Measurements from ENCODE around the gene SBNO1. TPM values are rescaled to one million over a fixed set of nuclear protein-coding genes. Genes with fewer than 3 reads are reported as not detected.
A peak's percentile ranks its signal among the peaks of the same experiment; 100 is the strongest.

Gene SBNO1
- total RNA-seq, 1 donor from 2014 or later = 50.4 TPM

- no peak for FAIRE-seq
- peak overlapping the region; percentile 97 for H3K27ac Mint-ChIP-seq (ENCODE audit: unreplicated experiment)
- H3K4me1 ChIP-seq (ENCODE audit: insufficient read depth, low read length) = peaks cover 35% of the 10 kb centered on the region
- DNase-seq (ENCODE audit: low read depth) = peak; percentile 20
- H3K9ac ChIP-seq (ENCODE audit: low read length) = peak overlapping the region; percentile 97
- no peaks in the 10 kb centered on the region for H3K9me3 Mint-ChIP-seq (ENCODE audit: unreplicated experiment)
- peak overlapping the region; percentile 97 for H3K4me3 Mint-ChIP-seq (ENCODE audit: unreplicated experiment)
- H4K20me1 ChIP-seq (ENCODE audit: insufficient read depth, low read length) = peaks cover 40% of the 10 kb centered on the region
- H3K36me3 ChIP-seq (ENCODE audit: insufficient read depth, low read length) = peaks cover 5% of the 10 kb centered on the region
- no peaks in the 10 kb centered on the region for H3K27me3 Mint-ChIP-seq (ENCODE audit: low read depth, unreplicated experiment)
- peak overlapping the region; percentile 100 for H3K4me2 ChIP-seq (ENCODE audit: low read length)
- peak overlapping the region; percentile 97 for H3K4me3 ChIP-seq (ENCODE audit: insufficient read depth, low read depth, low read length)
- H3K79me2 ChIP-seq (ENCODE audit: insufficient read depth, low read length) = peaks cover 60% of the 10 kb centered on the region
- H3K4me1 Mint-ChIP-seq (ENCODE audit: low read depth, unreplicated experiment) = peaks cover 5% of the 10 kb centered on the region
- no peaks in the 10 kb centered on the region for H3K27me3 ChIP-seq (ENCODE audit: insufficient read depth, low read length)
- H3K27ac ChIP-seq (ENCODE audit: low read depth, low read length) = peak overlapping the region; percentile 88
- H2AFZ ChIP-seq (ENCODE audit: low read depth, low read length) = peak overlapping the region; percentile 62
- H3K36me3 Mint-ChIP-seq (ENCODE audit: low read depth, unreplicated experiment) = peaks cover 4% of the 10 kb centered on the region
- TF ChIP-seq CTCF (IDR thresholded peaks at IDR 0.05; ENCODE audit: insufficient read depth, low read depth, low read length) (no peak), EZH2 (IDR thresholded peaks at IDR 0.05; ENCODE audit: insufficient read depth, low read length) (no peak)
- H3K9me3 ChIP-seq (ENCODE audit: insufficient read depth, low read depth, low read length) = no peaks in the 10 kb centered on the region
These were observed 94.2 kb downstream of the SBNO1 start for GRCh38 chr12:123270214-123271000.

- H3K4me2 ChIP-seq (ENCODE audit: low read length) = peak overlapping the region; percentile 100
- H3K27ac ChIP-seq (ENCODE audit: low read depth, low read length) = peak overlapping the region; percentile 88
- Mint-ChIP-seq H3K4me1 (ENCODE audit: low read depth, unreplicated experiment) (peaks cover 5% of the 10 kb centered on the region), H3K9me3 (ENCODE audit: unreplicated experiment) (no peaks in the 10 kb centered on the region), H3K4me3 (ENCODE audit: unreplicated experiment) (peak overlapping the region; percentile 97), H3K27ac (ENCODE audit: unreplicated experiment) (peak overlapping the region; percentile 97), H3K36me3 (ENCODE audit: low read depth, unreplicated experiment) (peaks cover 4% of the 10 kb centered on the region), H3K27me3 (ENCODE audit: low read depth, unreplicated experiment) (no peaks in the 10 kb centered on the region)
- DNase-seq (ENCODE audit: low read depth) (no peak), FAIRE-seq (no peak)
- peaks cover 45% of the 10 kb centered on the region for H4K20me1 ChIP-seq (ENCODE audit: insufficient read depth, low read length)
- H3K4me1 ChIP-seq (ENCODE audit: insufficient read depth, low read length) = peaks cover 35% of the 10 kb centered on the region
- H3K79me2 ChIP-seq (ENCODE audit: insufficient read depth, low read length) = peaks cover 66% of the 10 kb centered on the region
- peak overlapping the region; percentile 97 for H3K9ac ChIP-seq (ENCODE audit: low read length)
- H3K9me3 ChIP-seq (ENCODE audit: insufficient read depth, low read depth, low read length) = no peaks in the 10 kb centered on the region
- no peaks in the 10 kb centered on the region for H3K27me3 ChIP-seq (ENCODE audit: insufficient read depth, low read length)
- TF ChIP-seq EZH2 (IDR thresholded peaks at IDR 0.05; ENCODE audit: insufficient read depth, low read length) (no peak), CTCF (IDR thresholded peaks at IDR 0.05; ENCODE audit: insufficient read depth, low read depth, low read length) (no peak)
- H3K4me3 ChIP-seq (ENCODE audit: insufficient read depth, low read depth, low read length) = peak overlapping the region; percentile 97
- H3K36me3 ChIP-seq (ENCODE audit: insufficient read depth, low read length) = peaks cover 5% of the 10 kb centered on the region
- H2AFZ ChIP-seq (ENCODE audit: low read depth, low read length) = peak overlapping the region; percentile 62
These were observed 94.8 kb downstream of the SBNO1 start for GRCh38 chr12:123269896-123270213.

GRCh38 chr12:123269395-123269892 is 95.2 kb downstream of the SBNO1 start:
- peak overlapping the region; percentile 77 for H2AFZ ChIP-seq (ENCODE audit: low read depth, low read length)
- H3K36me3 ChIP-seq (ENCODE audit: insufficient read depth, low read length) = peaks cover 5% of the 10 kb centered on the region
- Mint-ChIP-seq H3K4me1 (ENCODE audit: low read depth, unreplicated experiment) (peaks cover 5% of the 10 kb centered on the region), H3K36me3 (ENCODE audit: low read depth, unreplicated experiment) (peaks cover 6% of the 10 kb centered on the region), H3K27me3 (ENCODE audit: low read depth, unreplicated experiment) (no peaks in the 10 kb centered on the region), H3K27ac (ENCODE audit: unreplicated experiment) (peak overlapping the region; percentile 97), H3K4me3 (ENCODE audit: unreplicated experiment) (peak overlapping the region; percentile 97), H3K9me3 (ENCODE audit: unreplicated experiment) (no peaks in the 10 kb centered on the region)
- no peaks in the 10 kb centered on the region for H3K9me3 ChIP-seq (ENCODE audit: insufficient read depth, low read depth, low read length)
- peaks cover 70% of the 10 kb centered on the region for H3K79me2 ChIP-seq (ENCODE audit: insufficient read depth, low read length)
- TF ChIP-seq CTCF (IDR thresholded peaks at IDR 0.05; ENCODE audit: insufficient read depth, low read depth, low read length) (no peak), EZH2 (IDR thresholded peaks at IDR 0.05; ENCODE audit: insufficient read depth, low read length) (no peak)
- FAIRE-seq = no peak
- DNase-seq (ENCODE audit: low read depth) = peak; percentile 65
- peaks cover 35% of the 10 kb centered on the region for H3K4me1 ChIP-seq (ENCODE audit: insufficient read depth, low read length)
- H3K4me2 ChIP-seq (ENCODE audit: low read length) = peak overlapping the region; percentile 100
- H3K4me3 ChIP-seq (ENCODE audit: insufficient read depth, low read depth, low read length) = peak overlapping the region; percentile 97
- H3K27me3 ChIP-seq (ENCODE audit: insufficient read depth, low read length) = no peaks in the 10 kb centered on the region
- peak overlapping the region; percentile 88 for H3K27ac ChIP-seq (ENCODE audit: low read depth, low read length)
- peaks cover 50% of the 10 kb centered on the region for H4K20me1 ChIP-seq (ENCODE audit: insufficient read depth, low read length)
- H3K9ac ChIP-seq (ENCODE audit: low read length) = peak overlapping the region; percentile 97

Measured in astrocyte (in vitro differentiated cells and primary cell).